Tibial nerve (tissue), 3 donors: Measurements from ENCODE around the gene EYS.

ENCODE experiments used
- CTCF ChIP-seq, 5 experiments: fragments of 200-600 bp in 3 of 5; fragments of 450-650 bp in 2 of 5; sonication (generic) in 3 of 5; IDR thresholded peaks; one replicate each; pipeline ENCODE4 v1.5.1; 2016 to 2019; ENCODE audit warnings: antibody characterized with exemption in 5 of 5, mild to moderate bottlenecking in 3 of 5, moderate library complexity in 2 of 5
- POLR2A ChIP-seq, 2 donors: fragments of 450-650 bp; IDR thresholded peaks; one replicate each; pipeline ENCODE4 v1.6.1; 2017; ENCODE audit warnings: antibody characterized with exemption in 2 of 2, mild to moderate bottlenecking in 2 of 2, moderate library complexity in 2 of 2

GRCh38 chr6:64908104-64908503 is 798.9 kb downstream of the EYS start:
- TF ChIP-seq CTCF (IDR thresholded peaks at IDR 0.05) (no peak), POLR2A (IDR thresholded peaks at IDR 0.05) (no peak)
